ENCODE results near the gene ZCCHC3.

Gene ZCCHC3

GRCh38 chr20:346640-347316 is 49.4 kb downstream of the ZCCHC3 start, which contains the start of gene NRSN2:
Gene NRSN2, plus strand, starts transcription at chr20:347111. Its CDS starts 2,533 bp downstream, at chr20:349644.
- DNase-seq (ENCODE audit: low spot score), result peak; percentile 64

DNA sequence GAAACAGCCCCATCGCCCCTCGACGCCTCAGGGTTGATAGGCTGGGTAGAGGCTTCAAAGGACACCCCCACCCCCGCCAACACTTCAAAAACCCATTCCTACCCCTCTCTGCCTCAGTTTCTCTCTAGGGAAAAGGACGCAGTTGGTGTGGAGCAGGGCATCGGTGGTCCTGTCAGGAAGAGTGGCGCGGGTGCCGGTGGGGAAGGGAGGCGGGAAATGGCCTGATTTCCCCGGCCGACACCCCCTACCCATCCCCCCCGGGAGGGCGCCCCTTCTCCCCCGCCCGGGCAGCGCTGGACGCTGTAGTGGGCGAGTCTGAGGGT is 49.9 kb downstream of the ZCCHC3 start:
- no peak for DNase-seq (ENCODE audit: low spot score)

DNA sequence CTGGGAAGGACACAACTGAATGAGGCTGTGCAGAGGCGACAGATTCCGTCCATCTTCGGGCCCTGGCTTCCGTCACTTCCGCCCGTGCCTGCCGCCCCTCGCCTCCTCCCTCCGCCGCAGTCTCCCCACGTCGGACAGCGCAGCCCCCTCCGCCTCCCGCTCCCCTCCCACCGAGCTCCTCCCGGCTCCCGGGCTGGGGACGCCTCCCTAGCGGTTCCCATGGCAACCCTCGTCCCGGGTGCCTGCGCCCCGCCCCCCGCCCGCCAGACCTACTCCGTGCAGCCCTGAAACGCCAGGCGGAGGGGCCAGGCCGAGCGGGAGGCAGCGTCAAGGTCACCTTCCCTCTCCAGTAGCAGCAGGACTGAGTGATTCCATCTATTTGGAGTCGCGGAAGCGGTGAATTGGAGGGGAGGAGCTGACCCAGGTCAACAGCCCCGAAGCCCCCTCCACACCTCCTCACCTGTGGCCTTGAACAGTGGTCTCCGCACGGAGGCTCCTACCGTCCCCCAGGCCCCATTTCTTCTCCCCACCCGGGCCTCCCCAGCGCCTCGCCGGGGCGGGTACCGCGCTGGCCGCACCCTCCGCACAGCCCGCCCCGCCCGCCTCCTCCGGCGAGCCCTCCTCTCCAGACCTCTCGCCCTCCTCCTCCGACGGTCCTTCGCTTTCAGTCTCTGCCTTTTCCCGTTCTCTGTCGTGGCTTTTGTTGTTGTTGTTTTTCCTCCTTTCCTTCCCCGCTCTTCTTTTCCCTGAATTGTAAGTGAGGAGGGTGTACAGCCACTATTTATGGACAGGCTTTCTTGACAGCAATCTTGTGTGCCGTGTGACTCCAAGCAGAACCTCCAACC is 50.5 kb downstream of the ZCCHC3 start:
- peak; percentile 95 for DNase-seq (ENCODE audit: low spot score)

- DNase-seq (ENCODE audit: low spot score), result no peak
Observed at GRCh38 chr20:348972-349841, 51.8 kb downstream of the ZCCHC3 start.
